Measurements from ENCODE around the gene IRF8.
"Not testable (repeated sequence)": the region's sequence is repeated elsewhere in the genome, so short reads cannot be mapped to it uniquely, and the experiment has no call there.

Gene IRF8

DNA sequence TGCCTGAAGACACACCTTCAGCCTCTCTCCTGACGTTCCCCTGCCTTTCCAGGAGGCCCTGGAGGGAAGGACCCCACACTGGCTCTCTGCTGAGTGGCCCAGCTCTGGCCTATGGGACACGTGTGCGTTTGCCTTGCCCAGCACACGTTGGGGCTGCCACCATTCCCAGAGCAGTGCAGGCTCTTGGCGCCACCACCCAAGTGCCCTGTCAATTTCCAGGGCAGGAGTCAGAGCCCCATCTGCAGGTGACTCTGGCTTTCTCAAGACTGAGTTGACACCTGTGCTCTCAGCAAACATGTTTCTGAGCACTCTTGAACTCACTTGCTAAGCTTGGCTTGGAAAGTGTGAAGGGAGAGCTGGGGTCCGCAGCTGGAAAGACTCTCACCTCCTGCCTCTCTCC lies 4.7 kb upstream of the IRF8 start:
- FAIRE-seq = no peak

DNA sequence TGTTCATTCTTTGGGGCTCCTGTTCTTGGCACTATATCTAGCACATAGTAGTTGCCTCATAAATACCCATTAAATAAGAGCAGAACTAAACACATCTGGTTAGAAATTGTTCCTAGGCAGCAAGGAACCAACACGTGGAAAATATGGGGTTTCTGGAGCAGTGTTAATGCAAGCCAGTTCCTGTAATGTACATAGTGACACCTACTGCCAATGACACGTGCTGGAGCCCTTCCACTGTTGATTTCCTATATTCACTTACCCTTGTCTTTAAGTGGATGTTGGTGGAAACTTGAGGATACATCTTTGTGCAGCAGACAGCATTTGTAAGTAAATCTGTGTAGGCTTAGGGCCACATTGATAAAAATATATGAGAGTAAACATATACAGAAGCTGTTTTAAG lies 1.6 kb upstream of the IRF8 start:
- no peak for FAIRE-seq

- no peak for FAIRE-seq
Measured at GRCh38 chr16:85899444-85899843, 482 bp downstream of the IRF8 start.

DNA sequence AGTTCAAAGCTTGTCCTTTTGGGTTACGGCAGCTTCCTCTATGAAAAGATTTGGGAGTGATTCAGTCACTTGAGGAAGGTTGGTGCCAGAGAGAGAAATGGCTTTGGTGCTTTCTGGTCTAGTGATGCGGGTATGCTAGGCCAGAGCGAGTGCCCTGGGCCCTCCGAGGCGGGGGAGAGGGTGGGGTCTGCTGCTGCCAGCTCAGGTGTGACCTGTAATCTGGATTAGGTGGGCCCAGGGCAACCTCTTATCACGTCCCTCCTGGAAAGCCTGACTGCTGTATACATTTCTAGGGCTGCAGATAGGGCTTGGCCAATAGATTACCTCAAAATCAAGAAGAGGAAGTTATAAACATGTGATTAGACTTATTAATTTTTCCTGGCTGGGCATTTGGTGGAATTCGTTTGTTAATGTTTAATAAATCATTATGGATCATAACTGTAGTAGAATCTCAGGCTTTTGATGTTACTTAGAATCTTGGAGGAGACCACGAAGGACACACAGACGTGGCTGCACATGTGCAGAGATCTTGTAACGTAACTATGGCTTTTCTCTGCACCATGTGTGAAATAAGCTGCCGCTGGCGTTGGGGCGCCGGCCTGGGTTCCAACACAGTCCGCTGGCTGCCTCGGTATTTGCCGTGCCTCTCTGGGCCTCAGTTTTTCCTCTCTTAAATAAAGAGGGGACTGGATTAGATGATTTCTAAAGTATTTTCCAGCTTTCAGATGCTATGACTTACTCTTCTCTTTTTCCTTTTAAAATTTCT lies 1.2 kb downstream of the IRF8 start:
- no peak for FAIRE-seq

GRCh38 chr16:85901110-85901509 lies 2.1 kb downstream of the IRF8 start:
- no peak for FAIRE-seq

DNA sequence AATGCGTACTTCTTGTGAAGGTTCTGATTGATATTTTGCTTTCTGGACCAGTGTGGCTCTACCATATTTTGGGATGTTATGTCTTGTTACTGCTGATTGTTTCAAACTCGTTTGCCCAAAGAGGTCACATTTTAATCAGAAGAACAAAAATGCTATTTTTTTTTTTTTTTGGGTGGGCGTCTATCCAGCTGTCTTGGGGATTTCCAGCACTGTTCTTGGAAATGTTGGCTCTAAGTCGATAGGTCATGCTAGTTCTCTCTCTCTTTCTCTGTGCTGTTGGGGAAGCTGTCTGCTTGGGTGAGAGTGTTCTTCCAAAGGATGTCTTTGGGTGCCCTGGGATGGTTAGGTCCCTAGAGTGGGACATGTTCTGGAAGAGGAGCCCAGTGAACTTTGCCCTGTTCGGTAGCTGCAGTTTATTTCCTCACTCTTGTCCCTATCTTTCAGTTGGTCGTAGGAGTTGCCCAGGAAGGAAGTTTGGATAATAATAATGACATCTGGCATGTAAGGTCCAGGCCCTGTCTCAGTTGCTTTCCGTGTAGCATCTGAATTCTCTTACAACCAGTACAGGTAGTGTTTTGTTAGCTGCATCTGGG lies 2.9 kb downstream of the IRF8 start:
- no peak for FAIRE-seq

DNA sequence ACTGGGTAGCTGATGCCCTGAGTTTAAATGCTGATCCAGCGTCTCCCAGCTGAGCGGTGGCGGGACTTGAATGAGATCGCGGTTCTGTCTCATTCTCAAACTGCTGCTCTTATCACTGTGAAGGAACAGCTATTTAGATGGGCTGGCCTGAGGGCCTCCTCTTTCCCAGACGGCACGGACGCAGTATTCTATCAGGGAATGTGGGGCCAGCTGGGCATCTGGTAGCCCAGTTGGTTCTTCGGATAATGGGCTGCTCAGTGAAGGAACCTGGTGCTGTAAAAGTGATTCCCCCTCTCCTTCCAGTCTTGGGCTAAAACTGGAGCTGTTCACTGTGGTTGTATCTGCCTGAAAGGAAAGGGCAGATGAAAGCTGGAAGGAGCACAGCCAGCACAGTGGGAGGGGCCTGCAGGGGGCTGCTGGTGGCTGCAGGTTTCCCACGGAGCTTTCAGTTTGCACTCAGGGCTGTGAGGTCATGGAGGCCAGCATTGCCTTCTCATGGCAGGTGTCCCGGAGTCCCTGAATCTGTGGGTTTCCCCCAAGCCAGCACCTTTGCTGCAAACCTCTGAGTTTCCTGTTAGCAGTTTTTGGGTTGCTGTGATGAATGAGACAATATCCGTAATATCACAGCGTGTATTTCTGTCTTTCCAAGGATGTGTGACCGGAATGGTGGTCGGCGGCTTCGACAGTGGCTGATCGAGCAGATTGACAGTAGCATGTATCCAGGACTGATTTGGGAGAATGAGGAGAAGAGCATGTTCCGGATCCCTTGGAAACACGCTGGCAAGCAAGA lies 3.6 kb downstream of the IRF8 start:
- no peak for FAIRE-seq

GRCh38 chr16:85903559-85903958 lies 4.6 kb downstream of the IRF8 start:
- no peak for FAIRE-seq

DNA sequence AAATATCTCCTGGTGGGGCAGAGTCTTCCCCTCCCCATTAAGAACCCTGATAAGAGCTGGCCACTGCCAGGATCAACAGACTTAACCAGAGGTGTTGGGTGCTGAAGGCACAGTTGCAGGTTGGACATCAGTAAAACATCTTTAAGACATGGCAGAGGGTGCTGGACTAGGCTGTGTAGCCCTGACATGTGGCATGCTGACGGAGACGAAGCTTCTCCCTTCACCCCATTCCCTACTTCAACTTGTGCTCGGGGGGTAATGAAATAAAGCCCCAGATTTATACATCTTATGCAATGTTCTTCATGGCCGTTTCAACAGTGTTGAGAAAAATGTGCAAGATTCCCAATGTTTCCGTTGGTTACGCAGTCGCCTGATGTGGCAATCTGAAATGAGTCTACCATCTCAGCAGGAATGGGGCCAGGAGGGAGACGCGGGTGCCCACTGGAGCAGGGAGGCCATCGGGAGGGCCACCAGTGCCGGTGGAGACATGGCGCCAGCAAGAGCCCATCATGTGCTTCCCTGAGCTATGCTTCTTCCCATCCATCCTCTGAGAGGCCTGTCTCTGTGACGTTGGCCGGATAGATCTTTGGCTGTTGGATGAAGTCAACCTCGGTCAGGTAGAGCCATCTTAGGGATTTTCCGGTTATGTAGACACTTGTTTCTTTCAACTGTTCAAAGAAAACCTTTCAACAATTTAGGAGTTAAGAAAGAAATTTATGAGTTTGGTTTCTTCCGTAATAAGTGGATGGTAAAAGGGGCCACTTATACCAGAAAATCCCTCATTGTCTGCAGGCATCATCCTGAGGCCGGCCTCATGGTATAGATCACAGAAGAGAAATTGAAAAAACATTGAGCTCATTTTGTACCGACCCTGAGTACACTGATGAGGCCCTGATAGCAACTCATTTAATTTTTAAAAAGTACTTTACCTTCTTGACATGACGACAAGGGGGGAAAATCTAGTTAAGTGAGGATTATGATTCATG lies 6.4 kb downstream of the IRF8 start:
- FAIRE-seq = no peak

DNA sequence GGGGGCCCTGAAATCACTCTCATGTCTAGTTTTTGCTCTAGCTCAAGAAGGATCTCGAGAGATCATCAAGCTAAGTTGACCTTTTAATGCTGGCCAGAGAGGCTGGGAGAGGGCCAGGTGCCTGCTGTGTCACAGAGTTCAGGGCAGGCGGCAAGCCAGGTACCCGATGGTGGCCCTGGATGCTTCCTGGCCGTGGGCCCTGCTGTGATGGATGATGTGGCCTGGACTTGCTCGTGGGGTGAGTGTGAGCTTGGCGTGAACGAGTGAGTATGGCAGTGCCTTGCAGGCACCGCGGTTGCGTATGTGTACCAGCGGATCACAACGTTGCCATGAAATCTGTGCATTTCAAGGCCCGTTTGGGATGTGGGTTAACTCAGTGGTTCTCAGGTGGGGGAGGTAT lies 7.4 kb downstream of the IRF8 start:
- no peak for FAIRE-seq

DNA sequence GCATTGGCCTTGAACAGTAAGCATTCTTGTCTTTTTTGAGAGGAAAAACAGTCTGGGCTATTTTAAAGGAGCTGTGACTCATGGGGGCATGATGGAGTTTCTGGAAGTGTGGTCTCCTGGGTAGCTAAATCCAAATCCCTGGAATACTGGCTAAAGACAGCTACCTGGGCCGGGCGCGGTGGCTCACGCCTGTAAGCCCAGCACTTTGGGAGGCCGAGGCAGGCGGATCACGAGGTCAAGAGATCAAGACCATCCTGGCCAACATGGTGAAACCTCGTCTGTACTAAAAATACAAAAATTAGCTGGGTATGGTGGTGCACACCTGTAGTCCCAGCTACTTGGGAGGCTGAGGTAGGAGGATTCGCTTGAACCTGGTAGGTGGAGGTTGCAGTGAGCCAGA lies 8.3 kb downstream of the IRF8 start:
- FAIRE-seq = not testable (repeated sequence)

- FAIRE-seq = no peak
Measured at GRCh38 chr16:85908444-85908843, 9.5 kb downstream of the IRF8 start.

GRCh38 chr16:85908889-85909589 lies 10.1 kb downstream of the IRF8 start:
- FAIRE-seq = no peak

GRCh38 chr16:85909932-85910853 lies 11.2 kb downstream of the IRF8 start:
- FAIRE-seq = no peak

DNA sequence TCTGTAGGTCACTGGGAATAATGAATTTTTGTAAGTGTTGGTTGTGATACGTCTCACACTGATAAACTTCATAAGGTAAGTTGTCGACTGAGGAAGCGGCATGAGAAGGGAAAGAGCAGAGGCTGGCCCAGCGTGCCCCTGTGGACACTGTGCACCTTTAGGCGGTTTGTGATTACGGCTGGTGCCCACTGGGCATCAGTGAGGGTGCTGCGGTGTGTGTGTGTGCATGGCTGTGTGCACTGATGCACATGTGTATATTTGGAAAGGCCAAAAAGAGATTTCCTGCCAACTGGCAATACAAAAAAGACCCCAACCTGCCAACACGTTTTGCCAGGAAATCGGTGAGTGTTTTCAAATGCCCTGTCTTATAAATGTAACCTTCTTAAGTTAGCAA lies 11.9 kb downstream of the IRF8 start:
- FAIRE-seq = no peak

DNA sequence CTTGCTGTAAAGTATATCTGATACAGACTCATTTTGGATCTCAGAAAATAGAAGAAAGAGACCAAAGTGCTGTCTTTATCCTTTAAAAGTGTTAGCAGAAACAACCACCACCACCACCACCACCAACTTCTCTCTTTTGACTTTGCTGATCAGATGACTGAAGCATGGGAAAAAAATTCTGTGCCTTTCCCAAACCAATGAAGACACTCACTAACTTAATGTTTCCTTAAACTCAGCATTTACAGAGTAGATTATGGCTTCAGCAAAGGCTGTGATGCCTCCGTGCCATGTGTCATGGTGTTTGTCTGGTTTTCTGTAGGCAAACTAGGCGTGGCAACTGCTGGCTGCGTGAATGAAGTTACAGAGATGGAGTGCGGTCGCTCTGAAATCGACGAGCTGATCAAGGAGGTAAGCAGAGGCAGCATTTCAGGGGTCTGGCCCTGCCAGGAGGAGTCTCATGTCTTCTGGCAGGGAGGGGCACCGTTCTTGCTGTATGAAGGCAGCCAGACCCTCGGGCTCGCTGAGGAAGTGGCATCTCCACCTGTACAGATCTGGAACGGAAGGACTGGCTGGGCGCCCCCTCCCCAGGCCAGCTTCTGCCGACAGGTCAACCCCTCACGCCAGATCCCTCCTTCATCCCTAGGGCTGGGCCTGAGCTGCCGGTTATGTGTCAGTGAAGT lies 12.4 kb downstream of the IRF8 start:
- no peak for FAIRE-seq

DNA sequence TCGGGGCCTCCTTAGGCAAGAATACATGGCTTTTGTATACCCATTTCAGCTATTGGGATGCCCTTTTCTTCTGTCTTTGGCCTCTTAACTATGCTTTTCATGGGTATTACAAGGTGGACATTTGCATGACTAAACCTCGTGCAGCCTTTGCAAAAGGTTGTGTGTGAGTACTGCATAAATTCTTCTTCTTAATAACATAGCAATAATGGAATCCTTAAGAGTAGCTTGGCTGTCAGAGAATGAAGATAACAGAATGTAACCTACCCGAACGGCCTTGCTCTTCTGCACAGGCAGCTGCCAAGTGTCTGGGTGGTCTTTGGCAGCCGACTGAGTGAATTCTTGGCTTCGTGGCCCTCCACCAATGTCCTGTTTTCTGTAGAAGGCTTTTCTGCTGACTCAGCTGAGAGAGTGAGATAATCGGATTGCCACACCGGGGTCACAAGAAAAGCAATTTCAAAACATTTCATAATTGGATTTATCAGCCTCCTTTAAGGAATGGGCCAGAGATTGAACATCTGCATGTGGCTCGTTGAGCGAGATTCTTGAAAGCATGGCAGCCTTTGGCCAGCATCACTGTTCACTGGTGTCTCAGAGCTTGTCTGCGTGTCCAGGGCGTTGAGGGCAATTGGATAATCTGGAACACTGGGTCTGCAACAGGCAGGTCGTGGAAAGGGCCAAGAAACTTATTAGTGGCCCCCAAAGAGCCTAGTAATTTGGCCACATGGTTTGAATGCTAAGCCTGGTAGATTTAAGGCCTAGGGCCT lies 13.4 kb downstream of the IRF8 start:
- FAIRE-seq = no peak

DNA sequence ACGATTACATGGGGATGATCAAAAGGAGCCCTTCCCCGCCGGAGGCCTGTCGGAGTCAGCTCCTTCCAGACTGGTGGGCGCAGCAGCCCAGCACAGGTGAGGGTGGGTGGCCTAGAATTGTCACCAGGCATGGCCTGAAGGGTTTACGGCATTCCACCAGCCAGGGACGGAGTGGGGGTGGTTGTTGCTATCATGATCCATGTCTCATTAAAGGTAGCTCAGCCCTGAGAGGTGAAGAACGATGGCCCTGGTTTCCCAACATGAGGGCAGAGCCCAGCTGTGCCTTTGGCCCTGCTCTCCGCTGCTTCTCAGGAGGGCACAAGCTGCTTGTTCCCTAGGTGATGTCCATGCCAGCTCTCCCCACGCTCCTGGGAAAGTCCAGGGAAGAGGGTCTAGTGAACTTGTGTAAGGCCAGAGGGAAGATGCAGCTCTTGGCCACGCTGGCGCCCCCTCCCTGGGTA lies 14.2 kb downstream of the IRF8 start:
- no peak for FAIRE-seq

- FAIRE-seq = no peak
Measured at GRCh38 chr16:85913688-85914422, 14.9 kb downstream of the IRF8 start.
